ENCODE results near the gene ERBB4. TPM values are rescaled to one million over a fixed set of nuclear protein-coding genes. Genes with fewer than 3 reads are reported as not detected.

ERBB4 gene
- total and polyA plus RNA-seq, 10 of the 15 experiments (the other 5 are each of a cell fraction or from before 2014, with no cell fraction given): under 0.01 to 0.23 (median 0.01) TPM; not detected in 4

- TF ChIP-seq, protein P1, sequence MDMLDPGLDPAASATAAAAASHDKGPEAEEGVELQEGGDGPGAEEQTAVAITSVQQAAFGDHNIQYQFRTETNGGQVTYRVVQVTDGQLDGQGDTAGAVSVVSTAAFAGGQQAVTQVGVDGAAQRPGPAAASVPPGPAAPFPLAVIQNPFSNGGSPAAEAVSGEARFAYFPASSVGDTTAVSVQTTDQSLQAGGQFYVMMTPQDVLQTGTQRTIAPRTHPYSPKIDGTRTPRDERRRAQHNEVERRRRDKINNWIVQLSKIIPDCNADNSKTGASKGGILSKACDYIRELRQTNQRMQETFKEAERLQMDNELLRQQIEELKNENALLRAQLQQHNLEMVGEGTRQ (IDR thresholded peaks at IDR 0.05; ENCODE audit: borderline replicate concordance, low read depth, low read length): no peak
- TF ChIP-seq EGR1 (IDR thresholded peaks at IDR 0.05; ENCODE audit: borderline replicate concordance in 1 of 2, low read depth in 2 of 2, low read length in 2 of 2) (no peak), ATF7 (IDR thresholded peaks at IDR 0.05; ENCODE audit: low read depth) (no peak), ZNF274 (IDR thresholded peaks at IDR 0.05; ENCODE audit: insufficient read depth, insufficient read length) (no peak), BACH1 (IDR thresholded peaks at IDR 0.05; ENCODE audit: borderline replicate concordance) (no peak), CREB1 (IDR thresholded peaks at IDR 0.05; ENCODE audit: low read depth) (no peak), TCF3 (IDR thresholded peaks at IDR 0.05; ENCODE audit: borderline replicate concordance, insufficient read depth, low read depth, low read length) (no peak), CREM (IDR thresholded peaks at IDR 0.05; ENCODE audit: low read depth) (no peak)
- TF ChIP-seq, protein P2, sequence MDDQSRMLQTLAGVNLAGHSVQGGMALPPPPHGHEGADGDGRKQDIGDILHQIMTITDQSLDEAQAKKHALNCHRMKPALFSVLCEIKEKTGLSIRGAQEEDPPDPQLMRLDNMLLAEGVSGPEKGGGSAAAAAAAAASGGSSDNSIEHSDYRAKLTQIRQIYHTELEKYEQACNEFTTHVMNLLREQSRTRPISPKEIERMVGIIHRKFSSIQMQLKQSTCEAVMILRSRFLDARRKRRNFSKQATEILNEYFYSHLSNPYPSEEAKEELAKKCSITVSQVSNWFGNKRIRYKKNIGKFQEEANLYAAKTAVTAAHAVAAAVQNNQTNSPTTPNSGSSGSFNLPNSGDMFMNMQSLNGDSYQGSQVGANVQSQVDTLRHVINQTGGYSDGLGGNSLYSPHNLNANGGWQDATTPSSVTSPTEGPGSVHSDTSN (IDR thresholded peaks at IDR 0.05; ENCODE audit: insufficient replicate concordance, low read depth, low read length): no peak
- TF ChIP-seq, protein P3, sequence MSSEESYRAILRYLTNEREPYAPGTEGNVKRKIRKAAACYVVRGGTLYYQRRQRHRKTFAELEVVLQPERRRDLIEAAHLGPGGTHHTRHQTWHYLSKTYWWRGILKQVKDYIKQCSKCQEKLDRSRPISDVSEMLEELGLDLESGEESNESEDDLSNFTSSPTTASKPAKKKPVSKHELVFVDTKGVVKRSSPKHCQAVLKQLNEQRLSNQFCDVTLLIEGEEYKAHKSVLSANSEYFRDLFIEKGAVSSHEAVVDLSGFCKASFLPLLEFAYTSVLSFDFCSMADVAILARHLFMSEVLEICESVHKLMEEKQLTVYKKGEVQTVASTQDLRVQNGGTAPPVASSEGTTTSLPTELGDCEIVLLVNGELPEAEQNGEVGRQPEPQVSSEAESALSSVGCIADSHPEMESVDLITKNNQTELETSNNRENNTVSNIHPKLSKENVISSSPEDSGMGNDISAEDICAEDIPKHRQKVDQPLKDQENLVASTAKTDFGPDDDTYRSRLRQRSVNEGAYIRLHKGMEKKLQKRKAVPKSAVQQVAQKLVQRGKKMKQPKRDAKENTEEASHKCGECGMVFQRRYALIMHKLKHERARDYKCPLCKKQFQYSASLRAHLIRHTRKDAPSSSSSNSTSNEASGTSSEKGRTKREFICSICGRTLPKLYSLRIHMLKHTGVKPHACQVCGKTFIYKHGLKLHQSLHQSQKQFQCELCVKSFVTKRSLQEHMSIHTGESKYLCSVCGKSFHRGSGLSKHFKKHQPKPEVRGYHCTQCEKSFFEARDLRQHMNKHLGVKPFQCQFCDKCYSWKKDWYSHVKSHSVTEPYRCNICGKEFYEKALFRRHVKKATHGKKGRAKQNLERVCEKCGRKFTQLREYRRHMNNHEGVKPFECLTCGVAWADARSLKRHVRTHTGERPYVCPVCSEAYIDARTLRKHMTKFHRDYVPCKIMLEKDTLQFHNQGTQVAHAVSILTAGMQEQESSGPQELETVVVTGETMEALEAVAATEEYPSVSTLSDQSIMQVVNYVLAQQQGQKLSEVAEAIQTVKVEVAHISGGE (CRISPR knock-in tag; IDR thresholded peaks at IDR 0.05): no peak
Measured at GRCh38 chr2:212328136-212328535, 210.5 kb downstream of the ERBB4 start (continued).
